HG02943 (cell line): ENCODE results near the gene ELFN1.

Experiments used
- ATAC-seq: cut with Tn5 transposase; IDR thresholded peaks from one replicate; pipeline ENCODE4 v1.9.1; 2021; ENCODE audit warnings: mild to moderate bottlenecking, low read depth, moderate library complexity; ENCODE audit not compliant: unreplicated experiment

Gene ELFN1

DNA sequence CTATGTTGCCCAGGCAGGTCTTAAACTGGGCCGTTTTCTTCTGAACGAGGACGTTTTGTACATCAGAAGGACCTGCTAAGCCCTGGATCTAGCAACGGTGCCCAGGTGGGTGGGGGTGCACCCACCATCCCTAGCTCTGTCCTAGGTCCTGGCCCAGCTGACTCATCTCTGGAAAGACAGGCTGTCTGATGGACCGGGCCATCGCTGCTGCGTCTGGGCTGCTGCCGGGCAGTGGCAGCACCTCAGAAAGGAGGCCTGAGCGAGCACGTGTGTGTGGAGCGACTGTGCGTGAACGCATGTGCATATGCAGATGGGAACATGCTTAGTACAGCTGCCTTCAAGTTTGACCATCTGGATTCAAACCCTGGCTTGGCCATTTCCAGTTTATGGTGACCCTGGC is 7.3 kb upstream of the ELFN1 start:
- no peak for ATAC-seq

DNA sequence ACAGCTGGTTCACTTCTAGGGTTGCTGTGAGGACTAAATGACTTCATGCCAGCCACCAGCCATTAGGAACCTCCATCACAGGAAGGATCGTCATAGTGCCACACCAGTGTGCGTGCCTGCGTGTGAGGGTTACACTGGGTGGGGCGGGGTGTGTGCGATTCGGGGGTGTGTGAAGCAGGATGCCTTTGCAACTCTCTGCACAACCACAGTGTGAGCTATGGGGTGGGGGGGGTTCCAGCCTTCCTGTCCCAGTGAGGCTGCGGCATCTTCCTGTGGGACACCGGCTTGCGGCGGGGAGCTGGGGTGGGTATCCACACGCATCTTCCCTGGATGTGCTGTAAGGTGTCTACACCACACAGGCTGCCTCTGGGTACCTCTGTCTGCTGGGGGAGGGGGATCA is 6.9 kb upstream of the ELFN1 start:
- ATAC-seq, result no peak

DNA sequence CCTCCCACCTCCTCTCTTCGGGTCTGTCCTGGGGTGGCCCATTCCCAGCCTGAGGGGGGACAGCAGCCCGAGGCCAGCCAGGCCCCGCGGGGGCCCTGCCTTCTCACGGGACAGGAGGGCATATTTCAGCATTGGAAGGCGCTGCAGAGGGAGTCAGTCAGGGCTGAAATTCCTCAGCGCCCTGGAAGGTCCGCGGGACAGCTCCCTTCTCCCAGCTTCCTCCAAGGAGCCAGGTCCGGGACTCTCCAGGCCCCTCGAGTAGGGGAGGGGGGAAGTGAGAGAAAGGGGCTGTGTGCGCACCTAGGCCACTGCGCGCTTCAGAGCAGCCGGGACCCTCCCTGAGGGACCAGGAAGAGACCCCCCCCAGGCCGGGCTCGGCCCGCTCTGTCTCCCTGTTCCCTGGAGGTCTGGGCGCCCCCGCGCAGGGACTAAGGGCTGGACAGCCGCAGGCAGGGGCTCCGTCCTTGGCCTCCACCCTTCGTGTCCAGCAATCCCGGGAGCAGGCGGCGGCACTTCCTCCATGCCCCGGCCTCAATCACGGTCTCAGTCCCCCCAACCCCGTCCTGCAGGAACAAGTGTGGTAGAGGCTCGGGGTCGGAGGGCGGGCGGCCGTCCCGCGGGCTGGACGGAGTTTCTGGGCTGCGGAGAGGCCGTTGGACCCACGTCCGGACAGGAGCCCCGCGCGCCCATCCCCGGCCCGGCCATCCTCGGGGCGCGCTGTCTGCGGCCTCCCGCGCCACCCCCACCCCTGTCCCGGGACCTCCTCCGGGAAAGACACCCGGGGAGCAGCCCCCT is 6.0 kb upstream of the ELFN1 start:
- no peak for ATAC-seq

DNA sequence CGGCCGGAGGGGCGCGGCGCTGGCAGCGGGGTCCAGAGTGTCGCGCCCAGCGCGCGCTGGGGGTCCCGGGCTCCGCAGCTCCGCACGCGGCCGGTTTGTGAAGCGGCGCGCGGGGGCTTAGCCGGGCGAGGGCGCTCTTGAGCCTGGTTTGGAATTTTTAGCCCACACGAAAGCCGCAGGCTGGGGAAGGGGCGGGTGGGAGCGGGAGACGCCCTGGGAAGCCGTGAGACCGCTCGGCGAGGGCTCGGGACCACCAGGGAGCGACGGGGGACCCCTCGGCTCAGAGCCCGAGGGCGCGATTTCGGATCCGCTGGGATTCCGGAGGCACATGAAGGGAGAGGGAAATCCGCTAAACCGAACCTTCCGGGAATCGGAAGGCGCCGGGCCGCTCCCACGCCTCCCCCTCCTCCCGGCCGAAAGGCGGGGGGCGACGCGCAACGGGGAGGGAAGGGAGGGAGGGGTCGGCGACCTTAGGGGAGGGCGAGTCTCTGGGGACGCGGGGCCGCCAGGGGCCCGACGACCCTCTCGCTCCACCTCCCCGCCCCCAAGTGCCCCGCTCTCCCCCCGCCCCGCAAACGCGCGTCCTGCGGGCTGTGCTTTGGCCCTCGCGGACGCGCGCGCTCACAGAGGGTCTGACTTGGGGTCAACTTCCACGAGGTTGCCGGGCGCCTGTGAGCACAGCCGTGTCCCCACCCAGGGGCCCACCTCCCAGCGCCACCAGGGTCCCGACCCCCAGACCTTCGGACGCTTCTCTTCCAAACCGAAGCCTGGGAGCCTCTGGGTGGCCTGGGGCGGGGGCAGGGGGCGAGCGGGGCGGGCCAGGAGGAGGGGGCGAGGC is 5.1 kb upstream of the ELFN1 start:
- no peak for ATAC-seq

DNA sequence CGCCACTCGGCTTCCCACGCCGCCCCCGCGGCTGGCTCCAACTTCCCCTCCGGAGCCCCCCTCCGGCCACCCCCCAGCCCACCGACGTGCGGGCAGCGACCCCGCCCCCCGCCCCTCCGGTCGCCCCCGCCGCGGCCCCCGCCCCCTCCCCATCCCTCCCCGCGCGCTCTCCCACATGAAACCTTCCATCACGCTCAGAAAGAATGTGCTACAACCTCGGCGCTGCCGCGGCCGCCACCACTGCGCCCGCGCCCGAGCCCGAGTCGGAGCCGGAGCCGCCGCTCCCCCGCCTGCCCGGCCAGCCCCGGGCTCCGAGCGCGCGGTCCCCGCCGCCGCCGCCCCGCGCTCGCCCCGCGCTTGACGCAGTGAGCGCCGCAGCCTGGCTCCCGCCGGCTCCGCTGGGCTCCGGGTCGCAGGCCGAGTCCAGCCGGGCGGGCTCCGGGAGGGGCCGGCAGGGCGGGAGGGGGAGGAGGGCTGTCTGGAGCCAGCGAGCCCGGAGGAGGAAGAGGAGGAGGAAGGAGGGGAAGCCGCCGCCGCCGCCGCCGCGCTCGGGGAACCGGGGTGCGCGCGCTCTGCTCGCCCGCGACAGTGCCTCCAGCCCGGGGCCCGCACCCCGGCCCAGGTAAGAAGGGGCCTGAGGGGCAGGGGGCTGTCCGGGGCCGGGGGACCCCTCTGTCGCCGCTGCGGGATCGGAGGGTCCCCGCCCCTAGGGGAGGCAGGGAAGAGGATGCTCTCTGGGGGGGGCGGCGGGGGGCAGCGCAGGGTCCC is 4.3 kb upstream of the ELFN1 start:
- no peak for ATAC-seq

DNA sequence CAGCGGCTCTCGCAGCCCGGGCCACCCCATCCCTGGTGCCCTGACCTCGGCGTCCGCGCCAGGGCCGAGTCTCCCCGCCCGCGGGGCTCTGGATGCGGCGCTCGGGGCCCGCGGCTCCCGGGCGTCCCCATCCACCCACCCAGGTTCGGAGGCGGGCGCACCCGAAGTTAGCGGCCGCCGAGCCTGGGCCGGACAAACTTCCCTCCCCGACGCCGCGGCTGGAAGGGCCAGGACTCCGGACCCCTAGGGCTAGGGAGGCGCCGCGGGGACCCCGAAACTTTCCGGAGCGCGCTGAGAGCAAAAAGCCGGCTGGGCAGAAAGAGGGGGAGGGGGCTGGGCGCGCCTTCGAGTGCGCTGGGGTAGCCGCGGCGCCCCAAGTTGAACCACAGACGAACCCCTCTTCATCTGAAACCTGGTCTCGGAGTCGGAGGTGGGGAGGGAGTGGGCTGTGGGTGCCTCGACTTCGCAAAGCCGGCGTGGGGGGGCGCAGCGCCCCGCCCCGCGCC is 3.7 kb upstream of the ELFN1 start:
- ATAC-seq, result no peak

DNA sequence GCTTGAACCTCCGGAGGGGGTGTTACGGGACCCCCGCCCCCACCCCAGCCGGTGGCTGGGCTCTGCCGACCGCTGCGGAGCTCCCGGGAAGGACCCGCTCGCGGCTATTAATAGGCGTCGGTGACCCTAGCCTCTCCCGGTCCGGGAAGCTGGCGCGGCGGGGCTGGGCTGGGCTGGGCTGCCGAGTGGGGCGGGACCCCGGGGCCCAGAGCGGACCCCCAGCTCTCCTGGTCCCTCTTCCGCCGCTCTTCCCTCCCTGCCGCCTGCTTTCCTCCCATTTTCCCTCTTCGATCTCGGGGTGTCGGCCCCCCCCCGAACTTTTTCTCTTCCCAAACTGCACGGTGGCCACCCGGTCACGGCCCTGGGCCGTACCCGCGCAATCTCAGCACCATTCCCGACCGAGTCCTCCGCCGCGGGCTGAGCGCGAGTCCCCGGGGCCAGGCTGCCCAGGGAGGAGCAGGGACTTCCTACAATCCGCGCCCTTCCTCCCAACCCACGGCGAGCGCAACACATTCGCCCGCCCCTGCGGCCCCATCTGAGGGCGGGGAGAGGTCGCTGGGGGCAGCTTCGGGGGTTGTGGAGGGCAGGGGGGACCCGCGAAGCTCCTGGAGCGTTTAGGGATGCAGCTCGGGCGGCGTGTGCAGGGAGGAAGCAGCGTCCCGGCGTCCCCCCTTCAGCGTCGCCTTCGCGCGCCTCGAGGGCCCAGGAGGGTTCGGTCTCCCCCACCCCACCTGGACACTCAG is 3.1 kb upstream of the ELFN1 start:
- no peak for ATAC-seq

DNA sequence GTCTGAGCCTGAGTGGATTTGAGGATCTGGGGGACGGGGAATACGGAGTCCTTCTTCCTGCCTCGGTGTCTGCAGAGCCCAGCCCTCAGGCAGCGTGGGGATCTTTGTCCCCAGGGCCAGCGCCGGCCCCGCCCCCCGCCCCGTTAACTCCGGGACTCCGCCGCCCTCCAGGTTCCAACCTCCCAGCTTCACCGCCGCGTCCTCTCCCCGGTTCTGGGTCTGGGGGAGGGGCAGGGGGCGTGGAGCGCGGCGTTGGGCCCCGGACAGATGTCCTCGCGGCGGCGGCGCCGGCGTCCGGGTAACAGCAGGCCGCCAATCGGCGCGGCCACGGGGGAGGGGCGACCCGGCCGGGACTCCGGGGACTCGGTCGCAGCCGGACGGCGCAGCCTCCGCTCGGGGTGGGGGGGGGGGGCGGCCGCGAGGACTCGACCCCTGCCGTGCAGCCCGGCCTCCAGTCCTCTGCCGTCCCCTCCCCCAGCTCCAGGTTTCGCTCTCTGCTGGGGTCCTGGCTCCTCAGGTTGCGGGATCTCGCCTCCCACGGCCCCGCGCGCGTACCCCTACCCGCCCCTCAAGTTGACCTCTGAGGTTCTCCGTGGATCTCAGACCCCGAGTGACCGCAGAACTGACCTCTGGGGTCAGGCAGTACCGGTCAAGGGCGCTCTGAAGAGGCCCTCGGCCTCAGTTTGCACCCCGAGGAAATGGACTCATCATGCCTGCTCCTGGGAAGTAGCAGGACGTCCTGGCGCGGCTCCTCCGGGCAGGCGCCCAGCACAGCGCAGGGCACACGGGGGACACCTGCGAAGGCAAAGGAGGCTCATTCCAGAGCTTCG is 2.3 kb upstream of the ELFN1 start:
- no peak for ATAC-seq

DNA sequence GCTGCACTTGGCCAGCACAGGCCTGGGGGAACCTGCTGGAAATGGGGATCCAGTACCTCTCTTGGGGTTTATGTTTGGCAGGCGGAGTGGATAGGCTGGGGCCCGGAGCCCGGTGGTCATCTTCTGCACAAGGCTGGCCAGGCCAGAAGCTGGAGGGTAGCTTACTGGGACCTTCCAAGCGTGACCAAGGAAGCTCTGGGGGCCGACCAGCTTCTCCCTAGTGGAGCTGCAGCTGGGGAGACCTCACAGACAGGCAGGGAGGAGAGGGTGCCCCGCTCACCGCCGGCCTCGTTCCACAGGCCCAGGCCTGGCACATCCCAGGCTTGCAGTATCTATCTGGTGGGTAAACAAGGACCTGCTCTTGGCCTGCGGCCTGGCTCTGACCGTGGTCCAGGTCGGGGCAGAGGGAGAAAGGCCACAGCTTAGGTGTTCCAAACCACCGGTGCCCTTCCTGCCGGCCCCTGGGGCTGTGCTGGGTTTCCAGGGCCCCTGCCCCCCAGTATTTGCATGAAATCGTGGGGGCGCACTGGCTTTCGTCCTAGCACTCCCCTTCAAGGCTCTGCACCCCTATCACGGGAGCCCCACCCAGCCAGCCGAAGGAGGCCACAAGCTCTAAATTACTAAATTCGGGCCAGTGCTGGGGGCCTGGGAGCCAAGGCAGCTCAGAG is 1.5 kb upstream of the ELFN1 start:
- no peak for ATAC-seq

DNA sequence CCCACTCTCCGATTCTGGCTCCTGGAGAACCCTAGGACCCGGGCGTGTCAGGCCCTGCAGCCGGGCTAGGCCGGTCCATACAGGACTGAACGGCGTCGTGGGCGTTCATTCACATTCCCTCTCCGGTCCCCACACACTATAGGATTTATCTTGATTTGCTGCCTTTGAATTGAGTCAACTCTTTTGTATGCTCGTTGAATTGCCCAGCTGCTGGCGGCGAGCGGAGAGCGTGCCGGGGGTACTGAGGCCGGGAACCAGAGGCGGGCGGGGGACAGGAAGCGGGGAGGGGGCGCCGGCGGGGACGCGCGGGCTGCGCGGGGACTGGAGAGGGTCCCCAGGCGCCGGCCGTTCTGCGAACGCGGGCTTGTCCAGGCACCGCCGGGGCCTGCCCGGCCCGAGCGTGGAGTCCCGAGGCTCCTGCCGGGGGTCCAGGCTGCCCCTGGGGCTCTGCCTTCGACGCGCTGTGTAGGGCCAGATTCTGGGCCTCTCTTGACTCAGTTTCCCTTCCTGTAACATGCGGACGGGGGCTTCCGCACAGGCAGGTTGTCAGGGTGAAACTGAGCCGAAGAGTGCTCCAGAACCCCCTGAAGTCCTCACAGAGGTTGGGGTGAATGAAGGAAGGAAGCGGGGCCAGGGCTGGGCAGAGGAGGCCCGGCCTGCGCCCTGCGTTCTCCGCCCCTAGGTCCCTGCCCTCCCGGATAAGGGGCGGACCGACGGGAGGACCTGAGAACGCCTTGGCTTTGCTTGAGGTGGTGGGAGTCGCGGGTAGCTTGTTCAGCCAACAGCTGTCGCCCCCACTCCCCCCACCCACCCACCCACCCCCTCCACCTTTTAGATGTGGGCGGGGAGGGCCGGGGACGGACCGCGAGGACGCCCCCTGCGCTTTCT is 769 bp upstream of the ELFN1 start:
- ATAC-seq, result no peak

DNA sequence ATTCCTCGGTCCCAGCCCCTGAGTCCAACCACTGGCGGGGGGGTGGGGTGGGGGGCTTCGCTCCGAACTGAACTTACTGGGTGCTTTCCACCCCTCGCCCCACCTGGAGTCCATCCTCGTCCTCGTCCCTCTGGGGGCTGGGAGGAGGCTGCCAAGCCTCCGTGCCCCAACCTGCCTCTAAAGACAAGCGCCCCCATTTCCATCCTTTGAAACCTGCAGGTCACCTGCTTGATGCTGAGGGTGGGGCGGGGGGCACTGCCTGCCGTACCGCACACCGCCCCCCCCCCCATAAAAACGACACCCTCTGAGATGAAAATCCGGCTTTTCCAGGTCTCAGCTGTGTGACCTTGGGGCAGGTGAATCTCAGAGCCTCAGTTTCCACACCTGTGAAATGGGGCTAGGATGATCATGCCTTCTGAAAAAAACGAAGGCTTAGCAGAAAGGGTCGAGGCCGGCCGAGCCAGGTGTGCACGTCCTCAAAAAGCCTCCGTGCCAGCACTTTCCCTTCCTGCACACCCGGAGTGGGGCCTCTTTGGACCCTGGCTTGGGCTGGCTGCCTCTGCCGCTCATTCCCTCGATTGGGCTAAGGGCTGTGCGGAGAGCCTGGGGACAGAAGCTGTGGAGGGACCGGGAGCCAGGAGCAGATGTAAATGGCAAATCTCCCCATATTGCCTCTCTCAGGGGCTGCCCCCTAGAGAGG is 967 bp downstream of the ELFN1 start:
- no peak for ATAC-seq

DNA sequence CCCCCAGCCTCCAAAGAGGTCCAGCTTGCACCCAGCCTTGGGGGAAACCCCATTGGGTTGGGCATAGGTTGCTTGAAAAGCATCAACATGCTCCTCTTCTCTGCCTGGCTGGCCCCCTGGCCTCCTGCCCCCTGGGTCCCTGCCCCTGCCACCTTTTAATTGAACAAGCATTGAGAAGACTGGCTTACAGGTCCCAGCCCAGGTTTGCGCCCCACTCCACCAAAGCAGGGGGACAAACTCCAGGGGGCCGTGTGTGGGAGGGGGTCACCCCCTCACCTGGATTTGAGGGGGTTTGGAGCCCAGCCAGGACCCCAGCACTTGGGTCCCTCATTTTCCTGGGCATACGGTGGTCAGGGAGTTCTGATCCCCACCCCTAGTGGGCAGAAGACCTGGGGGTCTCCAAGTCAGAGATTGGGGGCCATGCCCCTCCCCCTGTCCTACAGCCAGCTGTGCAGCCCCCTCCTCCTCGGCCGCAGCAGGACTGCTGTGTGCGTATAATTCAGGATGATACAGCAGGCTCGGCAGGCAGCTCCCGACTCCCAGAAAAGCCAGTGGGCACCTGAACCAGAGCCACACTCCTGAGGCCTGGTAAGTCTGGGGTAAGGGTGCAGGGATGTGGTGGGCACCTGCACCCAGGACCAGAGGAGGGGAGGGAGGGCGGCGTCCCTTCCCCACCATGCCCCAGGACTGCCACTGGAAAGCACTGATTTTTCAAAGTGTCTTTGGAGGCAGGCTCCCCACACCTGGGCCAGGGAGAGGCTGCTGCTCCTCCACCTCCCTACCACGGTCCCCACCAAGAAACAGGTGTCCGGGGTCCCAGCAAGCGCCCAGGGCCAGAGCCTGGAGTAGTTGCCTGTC is 1.7 kb downstream of the ELFN1 start:
- no peak for ATAC-seq

DNA sequence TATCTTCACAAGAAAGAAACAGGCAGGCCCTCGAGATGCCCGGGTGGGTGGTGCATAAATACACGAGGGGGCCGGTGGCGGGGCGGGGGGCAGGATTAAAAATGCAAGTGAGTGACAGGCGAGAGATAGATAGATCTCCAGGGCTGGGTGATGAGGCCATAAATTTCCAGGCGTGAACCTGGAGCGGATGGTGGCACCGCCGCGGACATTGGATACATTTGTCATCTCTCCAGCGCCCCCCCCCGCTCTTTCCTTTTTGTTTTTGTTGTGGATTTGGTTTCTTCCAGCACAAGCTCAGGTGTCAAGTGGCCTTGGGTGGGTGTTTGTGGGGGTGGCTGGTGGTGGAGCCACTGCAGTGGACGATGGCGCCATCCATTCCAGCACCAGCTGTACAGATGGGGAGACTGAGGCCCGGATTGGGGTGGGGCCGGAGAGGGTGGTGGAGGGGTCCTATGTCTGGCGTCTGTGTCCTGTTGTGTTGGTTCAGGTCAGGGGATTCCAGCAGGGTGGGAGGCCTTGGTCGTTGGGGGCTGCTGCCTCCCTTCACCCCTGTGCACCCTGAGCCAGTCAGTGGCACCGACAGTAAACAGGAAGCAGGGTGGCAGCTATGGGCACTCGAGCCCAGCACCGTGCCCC is 2.9 kb downstream of the ELFN1 start:
- no peak for ATAC-seq

DNA sequence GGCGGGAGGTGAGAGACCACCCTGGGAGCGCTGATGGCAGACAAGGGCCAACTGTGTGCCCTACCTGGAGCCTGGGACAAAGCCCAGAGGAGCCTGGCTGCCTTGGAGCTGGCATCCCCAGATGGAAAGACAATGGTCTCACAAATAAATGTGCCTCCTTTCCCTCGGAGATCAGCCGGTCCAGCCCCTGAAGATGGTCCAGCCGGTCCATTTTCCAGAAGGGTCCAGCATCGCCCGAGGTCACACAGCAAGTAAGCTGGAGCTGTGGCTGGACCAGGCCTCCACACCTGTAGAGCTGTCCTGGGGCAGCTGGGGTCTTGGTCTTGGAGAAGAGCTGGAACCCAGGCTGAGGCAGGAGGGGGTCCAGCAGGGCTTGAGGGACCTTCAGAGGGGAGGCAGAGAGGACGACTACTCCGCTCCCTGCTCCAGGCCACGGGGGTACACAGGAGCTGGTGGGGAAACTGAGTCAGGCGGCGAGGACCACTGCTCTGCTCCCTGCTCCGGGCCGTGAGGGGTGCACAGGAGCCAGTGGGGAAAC is 3.6 kb downstream of the ELFN1 start:
- ATAC-seq, result no peak

DNA sequence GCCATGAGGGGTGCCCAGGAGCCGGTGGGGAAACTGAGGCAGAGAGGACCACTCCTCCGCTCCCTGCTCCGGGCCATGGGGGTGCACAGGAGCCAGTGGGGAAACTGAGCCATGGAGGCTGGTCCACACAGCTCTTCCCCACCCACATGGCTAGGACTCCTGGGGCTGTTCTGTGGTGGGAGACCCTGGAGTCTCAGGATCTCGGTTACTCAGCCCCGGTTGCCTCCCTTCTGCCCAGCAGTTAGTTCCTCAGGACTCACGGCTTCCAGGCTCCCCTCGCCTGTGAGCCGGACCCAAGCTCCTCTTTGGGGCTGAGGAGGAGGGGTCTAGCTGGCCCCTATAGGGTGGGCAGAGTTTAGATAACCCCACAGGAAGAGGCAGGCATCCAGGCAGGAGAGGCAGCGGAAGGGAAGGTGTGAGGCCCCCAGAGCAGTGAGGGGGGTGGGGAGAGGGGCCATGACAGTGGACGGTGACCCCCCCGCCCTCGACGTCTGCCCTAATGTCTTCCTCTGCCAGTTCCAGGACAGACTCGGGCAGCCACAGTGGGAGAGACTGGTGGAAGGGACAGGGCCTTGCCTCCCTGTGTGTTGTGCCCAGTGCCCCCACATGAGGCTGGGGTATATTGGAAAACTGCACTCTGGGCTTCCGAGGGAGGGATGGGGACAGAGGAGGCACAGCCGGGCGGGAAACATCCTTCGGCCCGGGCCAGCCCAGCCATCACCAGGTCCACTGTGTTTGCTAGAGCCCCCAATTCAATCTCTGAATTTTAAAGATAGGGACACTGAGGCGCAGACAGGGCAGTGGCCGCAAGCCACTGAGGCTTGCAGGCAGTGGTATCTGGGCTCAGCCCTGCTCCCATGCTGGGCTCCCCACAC is 4.3 kb downstream of the ELFN1 start:
- no peak for ATAC-seq
